Measurements from ENCODE around the gene ATP13A4. TPM values are rescaled to one million over a fixed set of nuclear protein-coding genes. Genes with fewer than 3 reads are reported as not detected.

ATP13A4 gene
- total RNA-seq, 2 donors from 2014 or later = 7.9 to 14.3 TPM

GRCh38 chr3:193367868-193368267 lies 186.8 kb downstream of the ATP13A4 start:
- WGBS, 2 donors = 50 to 62% methylated on average over 1 of the region's 1 CpG
- TF ChIP-seq CTCF (IDR thresholded peaks at IDR 0.05) (no peak), POLR2A (IDR thresholded peaks at IDR 0.05) (no peak)
- Histone ChIP-seq H3K9me3 (no peaks in the 10 kb centered on the region), H3K4me3 (no peak overlapping the region), H3K4me1 (no peaks in the 10 kb centered on the region), H3K36me3 (replicated peaks in 1 of 2; ENCODE audit: insufficient read depth in 1 of 2, low read depth in 2 of 2) (no peaks in the 10 kb centered on the region), H3K27me3 (no peaks in the 10 kb centered on the region), H3K27ac (no peak overlapping the region)
- DNase-seq = no peak
- no peak for ATAC-seq
- intact Hi-C loops (cut with DNase I) = no loop called here

- Histone ChIP-seq H3K9me3 (no peaks in the 10 kb centered on the region), H3K4me3 (no peak overlapping the region), H3K27me3 (no peaks in the 10 kb centered on the region), H3K36me3 (replicated peaks in 1 of 2; ENCODE audit: insufficient read depth in 1 of 2, low read depth in 2 of 2) (no peaks in the 10 kb centered on the region), H3K27ac (no peak overlapping the region), H3K4me1 (no peaks in the 10 kb centered on the region)
- no peak for DNase-seq
- intact Hi-C loops (cut with DNase I) = no loop called here
- no peak for ATAC-seq
- WGBS, 2 donors = 63 to 80% methylated on average over 3 of the region's 3 CpGs
- TF ChIP-seq CTCF (IDR thresholded peaks at IDR 0.05) = no peak
- no peak for TF ChIP-seq POLR2A (IDR thresholded peaks at IDR 0.05)
Measured at GRCh38 chr3:193357291-193357690, 197.4 kb downstream of the ATP13A4 start.

GRCh38 chr3:193354423-193354822 lies 200.3 kb downstream of the ATP13A4 start:
- TF ChIP-seq POLR2A (IDR thresholded peaks at IDR 0.05) (no peak), CTCF (IDR thresholded peaks at IDR 0.05) (no peak)
- no peaks in the 10 kb centered on the region for H3K36me3 ChIP-seq (replicated peaks in 1 of 2; ENCODE audit: insufficient read depth in 1 of 2, low read depth in 2 of 2)
- ATAC-seq (no peak), DNase-seq (no peak)
- H3K4me1 ChIP-seq = no peaks in the 10 kb centered on the region
- H3K27ac ChIP-seq = no peak overlapping the region
- H3K9me3 ChIP-seq = no peaks in the 10 kb centered on the region
- intact Hi-C loops (cut with DNase I) = no loop called here
- no peak overlapping the region for H3K4me3 ChIP-seq
- 39 to 66% methylated on average over 5 of the region's 5 CpGs for WGBS, 2 donors
- H3K27me3 ChIP-seq = no peaks in the 10 kb centered on the region

Other genes with a start within 250 kb of the ATP13A4 start
- not detected for gene ATP13A5, start 176.1 kb downstream of the ATP13A4 start, total RNA-seq
- gene OPA1, start 38.3 kb upstream of the ATP13A4 start, total RNA-seq = 10 to 100 TPM; 20.8 to 45.8 TPM